Body of pancreas (tissue), 4 donors: ENCODE data around the gene MMD2.

Experiments
- CTCF ChIP-seq, 7 experiments: fragments of 450-650 bp in 4 of 7; fragments of 200-600 bp in 3 of 7; sonication (generic) in 3 of 7; IDR thresholded peaks; one replicate each; pipeline ENCODE4 v1.5.1; 2016 to 2019; ENCODE audit warnings: antibody characterized with exemption in 7 of 7
- POLR2A ChIP-seq, 3 donors: fragments of 450-650 bp; IDR thresholded peaks; one replicate each; pipeline ENCODE4 v1.6.1; 2016; ENCODE audit warnings: antibody characterized with exemption in 3 of 3, mild to moderate bottlenecking in 2 of 3

GRCh38 chr7:4889682-4890081 is 69.3 kb downstream of the MMD2 start:
- no peak for TF ChIP-seq CTCF (IDR thresholded peaks at IDR 0.05)
- TF ChIP-seq POLR2A (IDR thresholded peaks at IDR 0.05), result no peak
